ENCODE results near the gene LTO1. TPM values are rescaled to one million over a fixed set of nuclear protein-coding genes. Genes with fewer than 3 reads are reported as not detected.

LTO1 gene
- total RNA-seq, 1 donor from 2014 or later, result 26.6 TPM

DNA sequence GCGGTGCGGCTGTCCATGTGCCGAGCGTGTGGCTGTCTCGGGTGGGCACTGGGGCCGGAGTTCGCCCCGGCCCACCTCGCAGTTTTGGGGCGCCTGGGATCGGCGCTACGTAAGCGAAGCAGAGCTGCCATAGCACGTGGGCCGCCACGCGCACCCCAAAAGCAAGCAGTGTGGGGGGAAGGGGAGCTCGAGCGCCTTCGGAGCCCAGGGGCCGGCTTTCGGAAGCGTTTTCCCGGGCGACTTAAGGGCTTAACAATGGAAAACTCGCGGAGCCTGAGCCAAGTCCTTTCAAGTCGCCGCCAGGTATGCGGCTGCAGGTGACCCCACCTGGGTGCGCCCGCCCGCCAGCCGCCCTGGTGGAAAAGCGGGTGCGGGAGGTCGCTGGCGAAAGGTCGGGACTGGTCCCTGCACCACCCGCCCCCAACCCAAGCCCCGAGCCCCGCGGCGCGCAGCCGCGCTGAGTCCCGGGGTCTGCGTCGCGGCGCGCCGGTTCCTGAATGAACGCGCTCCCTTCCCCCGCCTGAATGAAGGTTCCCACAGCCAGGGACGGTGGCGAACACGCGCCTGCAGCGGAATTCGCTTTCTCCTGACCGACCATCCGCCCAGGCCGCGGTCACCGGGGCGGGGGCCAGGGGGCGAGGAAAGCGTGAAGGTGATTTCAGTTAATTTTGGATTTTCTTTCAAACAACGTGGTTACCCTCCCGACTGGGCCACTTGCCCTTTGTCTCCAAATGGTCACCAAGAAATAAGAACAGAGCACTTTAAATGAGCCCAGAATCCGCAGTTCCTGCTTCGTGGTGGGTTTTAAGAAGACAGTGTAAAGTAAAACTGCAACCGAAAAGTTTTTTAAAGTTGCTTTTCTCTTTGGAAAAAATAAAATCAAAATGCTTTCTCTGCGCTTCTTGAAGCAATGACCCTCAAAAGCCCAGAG, 36.9 kb downstream of the LTO1 start:
- peak overlapping the region; percentile 97 for H3K27ac Mint-ChIP-seq (ENCODE audit: unreplicated experiment)
- TF ChIP-seq, protein P1, sequence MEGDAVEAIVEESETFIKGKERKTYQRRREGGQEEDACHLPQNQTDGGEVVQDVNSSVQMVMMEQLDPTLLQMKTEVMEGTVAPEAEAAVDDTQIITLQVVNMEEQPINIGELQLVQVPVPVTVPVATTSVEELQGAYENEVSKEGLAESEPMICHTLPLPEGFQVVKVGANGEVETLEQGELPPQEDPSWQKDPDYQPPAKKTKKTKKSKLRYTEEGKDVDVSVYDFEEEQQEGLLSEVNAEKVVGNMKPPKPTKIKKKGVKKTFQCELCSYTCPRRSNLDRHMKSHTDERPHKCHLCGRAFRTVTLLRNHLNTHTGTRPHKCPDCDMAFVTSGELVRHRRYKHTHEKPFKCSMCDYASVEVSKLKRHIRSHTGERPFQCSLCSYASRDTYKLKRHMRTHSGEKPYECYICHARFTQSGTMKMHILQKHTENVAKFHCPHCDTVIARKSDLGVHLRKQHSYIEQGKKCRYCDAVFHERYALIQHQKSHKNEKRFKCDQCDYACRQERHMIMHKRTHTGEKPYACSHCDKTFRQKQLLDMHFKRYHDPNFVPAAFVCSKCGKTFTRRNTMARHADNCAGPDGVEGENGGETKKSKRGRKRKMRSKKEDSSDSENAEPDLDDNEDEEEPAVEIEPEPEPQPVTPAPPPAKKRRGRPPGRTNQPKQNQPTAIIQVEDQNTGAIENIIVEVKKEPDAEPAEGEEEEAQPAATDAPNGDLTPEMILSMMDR (conservative IDR thresholded peaks at IDR 0.05), result no peak
- H3K4me1 Mint-ChIP-seq, result peaks cover 42% of the 10 kb centered on the region
- peak overlapping the region; percentile 88 for H3K4me3 Mint-ChIP-seq
- no peaks in the 10 kb centered on the region for H3K9me3 Mint-ChIP-seq
- H3K36me3 Mint-ChIP-seq (ENCODE audit: low read depth), result peaks cover 4% of the 10 kb centered on the region
- DNase-seq (ENCODE audit: low read depth, low spot score), result peak; percentile 67
- H3K27me3 Mint-ChIP-seq (ENCODE audit: low read depth), result peaks cover 19% of the 10 kb centered on the region

DNA sequence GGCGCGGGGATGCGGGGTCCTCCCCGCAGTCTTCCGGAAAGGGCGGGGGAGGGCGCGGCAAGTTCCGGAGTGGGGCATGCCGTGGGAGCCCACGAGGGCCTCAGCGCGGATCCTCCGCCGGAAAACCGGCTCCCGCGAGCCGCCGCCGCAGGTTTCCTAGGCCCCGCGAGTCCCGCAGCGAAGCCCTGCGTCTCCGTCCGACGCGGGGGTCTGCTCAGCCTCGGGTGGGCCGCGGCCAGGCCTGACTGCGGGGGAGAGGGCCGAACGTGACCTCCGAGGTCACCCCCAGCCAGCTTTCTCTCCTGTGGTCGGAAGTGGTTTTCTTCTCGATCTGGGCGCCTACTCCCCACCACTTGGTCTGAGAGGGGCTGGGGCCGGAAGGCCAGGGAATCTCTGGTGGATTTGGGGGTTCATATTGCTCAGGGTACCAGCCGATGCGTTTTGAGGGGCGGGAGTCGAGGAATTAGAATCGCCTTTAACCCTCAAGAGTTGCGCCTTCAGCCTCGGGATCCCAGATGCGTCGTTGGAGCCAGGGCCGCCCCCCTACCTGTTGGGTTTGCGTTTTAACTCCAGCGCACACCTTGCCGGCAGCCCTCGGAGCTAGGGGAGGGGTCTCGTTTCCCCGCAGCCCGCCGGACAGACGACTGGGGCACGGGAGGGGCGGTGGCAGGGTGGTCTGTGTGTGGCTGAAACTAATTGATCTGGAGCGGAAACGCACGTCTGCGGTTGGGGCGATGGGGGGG, 37.8 kb downstream of the LTO1 start:
- no peak overlapping the region for H3K27ac Mint-ChIP-seq (ENCODE audit: unreplicated experiment)
- peaks cover 4% of the 10 kb centered on the region for H3K36me3 Mint-ChIP-seq (ENCODE audit: low read depth)
- no peaks in the 10 kb centered on the region for H3K9me3 Mint-ChIP-seq
- DNase-seq (ENCODE audit: low read depth, low spot score), result no peak
- H3K27me3 Mint-ChIP-seq (ENCODE audit: low read depth), result peaks cover 19% of the 10 kb centered on the region
- peak overlapping the region; percentile 78 for H3K4me3 Mint-ChIP-seq
- TF ChIP-seq, protein P1 (conservative IDR thresholded peaks at IDR 0.05), result no peak
- peaks cover 42% of the 10 kb centered on the region for H3K4me1 Mint-ChIP-seq

DNA sequence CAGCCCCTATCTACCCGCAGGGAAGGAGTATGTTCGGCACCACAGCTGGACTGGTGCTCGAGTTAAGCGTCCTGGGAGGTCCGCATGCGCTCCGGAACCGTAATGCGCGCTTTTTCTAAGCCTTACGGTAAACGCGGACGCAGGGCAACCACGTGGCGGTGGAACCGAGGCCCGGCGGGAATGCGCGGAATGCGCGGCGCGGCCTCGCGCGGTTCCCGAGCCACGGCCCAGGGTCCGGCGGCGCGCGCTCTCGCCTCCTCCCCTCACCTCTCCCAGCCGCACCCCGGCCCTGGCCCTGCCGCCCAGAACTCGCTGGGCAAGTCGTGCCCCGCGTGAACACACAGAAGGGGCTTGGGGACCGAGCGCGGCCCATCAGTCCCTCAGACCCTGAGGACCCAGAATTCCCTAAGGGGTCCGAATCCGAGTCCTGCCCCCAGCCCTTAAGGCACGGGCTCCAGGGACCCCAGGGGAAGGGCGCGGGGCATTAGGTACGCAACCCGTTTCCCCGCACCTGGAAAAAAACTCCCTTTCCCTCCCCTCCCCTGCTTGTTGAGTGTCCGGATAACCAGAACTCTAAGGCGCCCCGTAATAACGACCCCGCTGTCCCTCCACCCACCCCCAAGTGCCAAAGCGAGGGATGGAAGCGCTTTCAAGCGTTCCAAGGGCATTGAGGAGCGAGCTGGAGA, 38.5 kb downstream of the LTO1 start:
- DNase-seq (ENCODE audit: low read depth, low spot score), result peak; percentile 67
- Mint-ChIP-seq H3K4me3 (peak overlapping the region; percentile 89), H3K4me1 (peaks cover 42% of the 10 kb centered on the region), H3K27ac (ENCODE audit: unreplicated experiment) (no peak overlapping the region), H3K27me3 (ENCODE audit: low read depth) (peaks cover 19% of the 10 kb centered on the region), H3K36me3 (ENCODE audit: low read depth) (peaks cover 4% of the 10 kb centered on the region), H3K9me3 (no peaks in the 10 kb centered on the region)
- TF ChIP-seq, protein P1 (conservative IDR thresholded peaks at IDR 0.05), result no peak

DNA sequence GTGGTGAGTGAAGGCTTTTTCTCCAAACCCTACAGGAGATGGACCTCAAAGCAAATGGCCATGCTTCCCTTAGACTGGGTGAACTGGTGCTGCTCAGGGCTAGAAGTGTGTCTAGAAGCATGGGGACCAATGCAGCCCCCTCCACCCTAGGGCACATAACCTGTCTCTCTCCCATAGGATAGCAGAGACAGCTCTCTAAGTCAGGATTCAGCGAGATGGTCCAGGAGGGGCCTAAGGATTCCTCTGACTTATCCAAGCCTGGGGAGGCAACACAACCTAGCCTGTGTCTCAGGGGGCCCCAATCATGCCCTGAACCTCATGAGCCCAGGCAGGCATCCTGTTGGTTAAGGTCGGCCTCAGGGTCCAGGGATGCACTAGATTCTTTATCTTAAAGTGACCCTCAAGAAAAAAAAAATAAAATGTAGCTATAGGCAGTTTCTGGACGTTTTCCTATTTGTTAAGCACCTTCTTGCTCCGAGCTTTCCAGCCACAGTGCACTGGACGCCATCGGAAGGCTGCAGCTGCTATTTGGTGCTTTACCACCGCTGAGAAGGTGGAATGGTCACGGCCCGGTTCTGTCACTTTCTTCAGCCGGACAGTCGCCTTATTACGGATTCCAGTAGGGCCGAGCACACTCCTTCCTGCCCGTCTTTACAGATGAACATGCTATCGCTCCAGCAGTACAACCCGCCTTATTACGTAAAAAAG, 39.2 kb downstream of the LTO1 start:
- Mint-ChIP-seq H3K9me3 (no peaks in the 10 kb centered on the region), H3K4me1 (peaks cover 40% of the 10 kb centered on the region), H3K27ac (ENCODE audit: unreplicated experiment) (no peak overlapping the region), H3K36me3 (ENCODE audit: low read depth) (peaks cover 1% of the 10 kb centered on the region), H3K27me3 (ENCODE audit: low read depth) (peaks cover 16% of the 10 kb centered on the region), H3K4me3 (peak overlapping the region; percentile 89)
- DNase-seq (ENCODE audit: low read depth, low spot score), result no peak
- TF ChIP-seq, protein P1 (conservative IDR thresholded peaks at IDR 0.05), result no peak

DNA sequence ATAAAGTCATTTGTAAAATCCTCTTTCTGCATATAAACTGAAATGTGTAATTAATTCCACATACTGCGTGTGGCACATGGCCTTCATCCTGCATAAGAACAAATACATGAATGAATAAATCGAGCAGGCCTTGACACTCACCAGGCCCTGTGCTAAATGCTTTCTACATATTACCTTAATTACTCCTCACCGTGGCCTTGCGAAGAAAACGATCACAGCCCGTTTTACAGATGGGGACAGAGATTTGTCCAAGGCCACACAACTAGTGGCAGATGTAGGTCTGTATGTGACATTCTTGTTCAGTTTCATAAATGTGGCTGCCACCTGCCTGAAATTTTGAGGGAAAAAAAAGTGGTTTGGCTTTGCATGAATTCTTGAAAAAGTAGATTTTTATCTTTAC, 40.0 kb downstream of the LTO1 start:
- H3K4me3 Mint-ChIP-seq, result peak overlapping the region; percentile 89
- no peak for DNase-seq (ENCODE audit: low read depth, low spot score)

More for the DNA sequence above, 40.0 kb downstream of the LTO1 start:
- Mint-ChIP-seq H3K36me3 (ENCODE audit: low read depth) (no peaks in the 10 kb centered on the region), H3K4me1 (peaks cover 32% of the 10 kb centered on the region), H3K9me3 (no peaks in the 10 kb centered on the region), H3K27ac (ENCODE audit: unreplicated experiment) (no peak overlapping the region), H3K27me3 (ENCODE audit: low read depth) (peaks cover 11% of the 10 kb centered on the region)
- TF ChIP-seq, protein P1 (conservative IDR thresholded peaks at IDR 0.05), result no peak
